Neural progenitor cell (in vitro differentiated cells): ENCODE results near the gene MARCHF5. TPM values are rescaled to one million over a fixed set of nuclear protein-coding genes. Genes with fewer than 3 reads are reported as not detected.

Experiments
- DNase-seq: peaks from one replicate; pipeline ENCODE4 v3.0.0-alpha.2; 2016; ENCODE audit warnings: low spot score
- H2AFZ ChIP-seq: fragments of 200-600 bp; sonication (generic); replicated peaks from 2 replicates; pipeline ENCODE4 v1.6.1; 2016; ENCODE audit warnings: antibody characterized with exemption
- H3F3A ChIP-seq: fragments of 200-600 bp; sonication (generic); 2 replicates; pipeline ENCODE4 v1.6.1; 2016; ENCODE audit warnings: antibody characterized with exemption, low read depth
- H3K27ac ChIP-seq: fragments of 200-600 bp; sonication (generic); 2 replicates; pipeline ENCODE4 v1.5.1; 2016; ENCODE audit warnings: mild to moderate bottlenecking
- H3K27me3 ChIP-seq: fragments of 200-600 bp; sonication (generic); 2 replicates; pipeline ENCODE4 v1.6.1; 2016; ENCODE audit warnings: mild to moderate bottlenecking, moderate library complexity
- H3K36me3 ChIP-seq: fragments of 200-600 bp; sonication (generic); 2 replicates; pipeline ENCODE4 v1.5.1; 2016
- H3K4me1 ChIP-seq: fragments of 200-600 bp; sonication (generic); 2 replicates; pipeline ENCODE4 v1.6.1; 2016; ENCODE audit warnings: mixed run types
- H3K4me2 ChIP-seq: fragments of 200-600 bp; sonication (generic); 2 replicates; pipeline ENCODE4 v1.6.1; 2016
- H3K4me3 ChIP-seq: fragments of 200-600 bp; sonication (generic); 2 replicates; pipeline ENCODE4 v1.5.1; 2016
- H3K79me2 ChIP-seq: fragments of 200-600 bp; sonication (generic); 2 replicates; pipeline ENCODE4 v1.6.1; 2016; ENCODE audit warnings: low read depth
- H3K9ac ChIP-seq: fragments of 200-600 bp; sonication (generic); 2 replicates; pipeline ENCODE4 v1.6.1; 2016
- H3K9me3 ChIP-seq: fragments of 200-600 bp; sonication (generic); 2 replicates; pipeline ENCODE4 v1.5.1; 2016; ENCODE audit warnings: low read depth
- H4K20me1 ChIP-seq: fragments of 200-600 bp; sonication (generic); 2 replicates; pipeline ENCODE4 v1.6.1; 2016; ENCODE audit warnings: low read depth
- H3K27ac Mint-ChIP-seq: 3 replicates; pipeline ENCODE4 v1.8.0; 2021; ENCODE audit warnings: mixed read lengths
- H3K27me3 Mint-ChIP-seq: 2 replicates; pipeline ENCODE4 v1.8.0; 2022; ENCODE audit warnings: low read depth, mild to moderate bottlenecking, inconsistent platforms, moderate library complexity, mixed read lengths; ENCODE audit not compliant: insufficient read depth
- H3K36me3 Mint-ChIP-seq: 3 replicates; pipeline ENCODE4 v1.8.0; 2021; ENCODE audit warnings: mixed read lengths
- H3K4me1 Mint-ChIP-seq: 3 replicates; pipeline ENCODE4 v1.8.0; 2021; ENCODE audit warnings: mixed read lengths
- H3K4me3 Mint-ChIP-seq: 3 replicates; pipeline ENCODE4 v1.8.0; 2021; ENCODE audit warnings: mild to moderate bottlenecking, moderate library complexity, mixed read lengths
- H3K9me3 Mint-ChIP-seq: 3 replicates; pipeline ENCODE4 v1.8.0; 2020; ENCODE audit warnings: mixed read lengths
- EZH2 ChIP-seq: fragments of 200-600 bp; sonication (generic); IDR thresholded peaks from 2 replicates; pipeline ENCODE4 v1.6.1; 2017; ENCODE audit warnings: antibody characterized with exemption, mild to moderate bottlenecking, moderate library complexity
- EZH2phosphoT487 ChIP-seq: fragments of 200-600 bp; sonication (generic); IDR thresholded peaks from 2 replicates; pipeline ENCODE4 v1.6.1; 2017; ENCODE audit warnings: antibody characterized with exemption
- total RNA-seq: library from RNA; depleted of rRNA; stranded (reverse); fragments of >200 nt; gene quantifications from 2 replicates; pipeline ENCODE4 v1.2.3, GENCODE V29; 2015; ENCODE audit warnings: low replicate concordance
- TF ChIP-seq, protein P1 (sequence below): fragments of 200-600 bp; sonication (generic); IDR thresholded peaks from 2 replicates; pipeline ENCODE4 v1.5.1; 2017; ENCODE audit warnings: antibody characterized with exemption, mild to moderate bottlenecking

MARCHF5 gene
- total RNA-seq, 1 donor from 2014 or later: 22.7 TPM

GRCh38 chr10:92291921-92292845 is 1.2 kb downstream of the MARCHF5 start:
- Histone ChIP-seq H3K9me3 (no peaks in the 10 kb centered on the region), H3K79me2 (peaks cover 61% of the 10 kb centered on the region), H3F3A (peaks cover 11% of the 10 kb centered on the region), H3K27me3 (no peaks in the 10 kb centered on the region), H3K9ac (peak overlapping the region; percentile 98), H3K36me3 (no peaks in the 10 kb centered on the region), H3K4me3 (peak overlapping the region; percentile 98), H4K20me1 (peaks cover 51% of the 10 kb centered on the region), H3K4me1 (no peaks in the 10 kb centered on the region), H3K4me2 (peak overlapping the region; percentile 81), H3K27ac (no peak overlapping the region), H2AFZ (no peak overlapping the region)
- peak overlapping the region; percentile 91 for H3K4me3 Mint-ChIP-seq
- TF ChIP-seq, protein P1, sequence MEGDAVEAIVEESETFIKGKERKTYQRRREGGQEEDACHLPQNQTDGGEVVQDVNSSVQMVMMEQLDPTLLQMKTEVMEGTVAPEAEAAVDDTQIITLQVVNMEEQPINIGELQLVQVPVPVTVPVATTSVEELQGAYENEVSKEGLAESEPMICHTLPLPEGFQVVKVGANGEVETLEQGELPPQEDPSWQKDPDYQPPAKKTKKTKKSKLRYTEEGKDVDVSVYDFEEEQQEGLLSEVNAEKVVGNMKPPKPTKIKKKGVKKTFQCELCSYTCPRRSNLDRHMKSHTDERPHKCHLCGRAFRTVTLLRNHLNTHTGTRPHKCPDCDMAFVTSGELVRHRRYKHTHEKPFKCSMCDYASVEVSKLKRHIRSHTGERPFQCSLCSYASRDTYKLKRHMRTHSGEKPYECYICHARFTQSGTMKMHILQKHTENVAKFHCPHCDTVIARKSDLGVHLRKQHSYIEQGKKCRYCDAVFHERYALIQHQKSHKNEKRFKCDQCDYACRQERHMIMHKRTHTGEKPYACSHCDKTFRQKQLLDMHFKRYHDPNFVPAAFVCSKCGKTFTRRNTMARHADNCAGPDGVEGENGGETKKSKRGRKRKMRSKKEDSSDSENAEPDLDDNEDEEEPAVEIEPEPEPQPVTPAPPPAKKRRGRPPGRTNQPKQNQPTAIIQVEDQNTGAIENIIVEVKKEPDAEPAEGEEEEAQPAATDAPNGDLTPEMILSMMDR: peak; percentile 58
- no peak for TF ChIP-seq EZH2phosphoT487
- no peaks in the 10 kb centered on the region for H3K27me3 Mint-ChIP-seq
- H3K9me3 Mint-ChIP-seq: no peaks in the 10 kb centered on the region
- peaks cover 18% of the 10 kb centered on the region for H3K4me1 Mint-ChIP-seq
- peak; percentile 56 for DNase-seq
- peaks cover 16% of the 10 kb centered on the region for H3K36me3 Mint-ChIP-seq
- peak overlapping the region; percentile 72 for H3K27ac Mint-ChIP-seq

DNA sequence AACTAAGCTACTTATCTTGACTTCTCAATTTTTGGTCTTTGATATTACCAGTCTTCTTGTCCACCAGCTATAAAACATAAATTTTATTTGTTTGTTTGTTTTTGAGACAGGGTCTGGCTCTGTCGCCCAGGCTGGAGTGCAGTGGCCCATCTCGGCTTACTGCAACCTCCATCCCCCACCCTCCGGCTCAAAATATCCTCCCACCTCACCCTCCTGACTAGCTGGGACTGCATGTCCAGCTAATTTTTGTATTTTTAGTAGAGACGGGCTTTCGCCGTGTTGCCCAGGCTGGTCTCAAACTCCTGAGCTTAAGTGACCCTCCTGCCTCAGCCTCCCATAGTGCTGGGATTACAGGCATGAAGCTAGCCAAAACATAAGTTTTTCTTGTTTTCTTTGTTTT is 7.5 kb downstream of the MARCHF5 start:
- Mint-ChIP-seq H3K36me3 (peaks cover 22% of the 10 kb centered on the region), H3K27me3 (no peaks in the 10 kb centered on the region), H3K4me1 (peaks cover 12% of the 10 kb centered on the region), H3K27ac (no peak overlapping the region), H3K4me3 (no peak overlapping the region), H3K9me3 (no peaks in the 10 kb centered on the region)
- no peak for DNase-seq
- H3K27me3 ChIP-seq: no peaks in the 10 kb centered on the region
- H3K4me1 ChIP-seq: peaks cover 7% of the 10 kb centered on the region
- H3K9ac ChIP-seq: no peak overlapping the region
- H3K9me3 ChIP-seq: no peaks in the 10 kb centered on the region
- no peaks in the 10 kb centered on the region for H3F3A ChIP-seq
- no peak overlapping the region for H3K4me2 ChIP-seq
- H3K27ac ChIP-seq: no peak overlapping the region
- H4K20me1 ChIP-seq: peaks cover 99% of the 10 kb centered on the region
- H3K4me3 ChIP-seq: no peak overlapping the region
- no peaks in the 10 kb centered on the region for H3K36me3 ChIP-seq
- H2AFZ ChIP-seq: no peak overlapping the region
- peaks cover 100% of the 10 kb centered on the region for H3K79me2 ChIP-seq
- TF ChIP-seq EZH2 (no peak), EZH2phosphoT487 (no peak)
- TF ChIP-seq, protein P1: no peak

GRCh38 chr10:92303096-92303495 is 12.1 kb downstream of the MARCHF5 start:
- Mint-ChIP-seq H3K4me1 (peaks cover 17% of the 10 kb centered on the region), H3K27me3 (peaks cover under 1% of the 10 kb centered on the region), H3K4me3 (no peak overlapping the region), H3K9me3 (no peaks in the 10 kb centered on the region), H3K27ac (no peak overlapping the region), H3K36me3 (peaks cover 8% of the 10 kb centered on the region)
- H3K36me3 ChIP-seq: no peaks in the 10 kb centered on the region
- H3K79me2 ChIP-seq: peaks cover 100% of the 10 kb centered on the region
- no peak overlapping the region for H2AFZ ChIP-seq
- H3K27ac ChIP-seq: no peak overlapping the region
- no peak overlapping the region for H3K4me3 ChIP-seq
- no peak overlapping the region for H3K9ac ChIP-seq
- peaks cover 98% of the 10 kb centered on the region for H4K20me1 ChIP-seq
- H3K9me3 ChIP-seq: no peaks in the 10 kb centered on the region
- peaks cover 23% of the 10 kb centered on the region for H3K4me1 ChIP-seq
- TF ChIP-seq, protein P1: no peak
- TF ChIP-seq EZH2phosphoT487 (no peak), EZH2 (no peak)
- no peaks in the 10 kb centered on the region for H3K27me3 ChIP-seq
- no peak overlapping the region for H3K4me2 ChIP-seq
- H3F3A ChIP-seq: no peaks in the 10 kb centered on the region
- DNase-seq: no peak
